ENCODE data around the gene CDH3.

The CDH3 gene

DNA sequence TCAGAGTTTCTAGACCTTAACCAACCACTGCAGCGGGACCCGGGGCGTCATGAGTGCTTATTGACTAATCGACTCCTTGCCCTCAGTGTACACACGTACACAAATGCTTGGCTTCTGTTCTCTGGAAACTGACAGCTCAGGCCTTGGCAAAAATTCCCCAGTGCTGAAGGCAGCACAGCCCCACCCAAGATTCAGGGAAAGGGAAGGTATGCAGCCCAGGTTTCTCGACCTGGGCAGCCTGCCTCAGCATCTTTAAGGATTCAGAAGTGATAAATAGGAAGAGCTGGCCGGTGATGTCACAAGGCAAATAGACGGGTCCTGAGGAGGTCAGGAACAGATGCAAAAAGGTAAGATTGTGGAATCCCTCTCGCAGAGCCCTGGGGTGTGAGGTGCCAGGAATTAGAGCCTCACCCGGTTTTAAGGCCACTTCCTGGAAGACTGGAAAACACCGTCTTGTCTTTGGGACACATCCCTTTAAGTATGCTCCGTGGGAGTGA is 9.0 kb upstream of the CDH3 start:
- Histone ChIP-seq H3K9me3 (ENCODE audit: insufficient read depth, low read depth, low read length) (no peaks in the 10 kb centered on the region), H3K4me3 (ENCODE audit: low read length) (no peak overlapping the region), H3K36me3 (ENCODE audit: insufficient read depth, low read length) (no peaks in the 10 kb centered on the region), H3K4me1 (ENCODE audit: insufficient read depth, low read length) (peaks cover 8% of the 10 kb centered on the region; the same call in 1 of the 2 replicates), H3K27ac (ENCODE audit: low read depth, low read length) (no peak overlapping the region), H3K27me3 (ENCODE audit: insufficient read depth, low read length) (no peaks in the 10 kb centered on the region), H3K9ac (ENCODE audit: low read depth, low read length) (no peak overlapping the region)
- 74% methylated on average over 12 of the region's 12 CpGs for WGBS

DNA sequence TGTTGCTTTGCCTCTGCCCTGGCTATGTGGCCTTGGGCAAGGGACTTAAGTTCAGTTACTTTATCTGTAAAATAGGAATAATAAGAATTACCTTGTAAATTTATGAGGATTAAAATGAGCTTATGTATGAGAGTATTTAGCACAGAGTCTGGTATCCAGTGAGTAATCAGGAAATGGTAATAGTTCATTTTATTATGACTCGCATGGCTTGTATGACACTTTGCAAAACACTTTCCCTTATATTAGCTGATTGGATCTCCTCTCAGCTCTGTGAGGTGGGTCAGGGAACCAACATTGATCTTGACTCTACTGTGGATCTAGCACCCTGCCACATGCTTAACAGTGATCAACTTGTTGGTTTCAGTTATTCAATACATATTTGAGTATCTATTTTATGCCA is 8.3 kb upstream of the CDH3 start:
- H3K27ac ChIP-seq (ENCODE audit: low read depth, low read length): no peak overlapping the region; the same call in 1 of the 2 replicates
- H3K4me1 ChIP-seq (ENCODE audit: insufficient read depth, low read length): peaks cover 8% of the 10 kb centered on the region; the same call in 1 of the 2 replicates
- 100% methylated on average over 1 of the region's 1 CpG for WGBS

DNA sequence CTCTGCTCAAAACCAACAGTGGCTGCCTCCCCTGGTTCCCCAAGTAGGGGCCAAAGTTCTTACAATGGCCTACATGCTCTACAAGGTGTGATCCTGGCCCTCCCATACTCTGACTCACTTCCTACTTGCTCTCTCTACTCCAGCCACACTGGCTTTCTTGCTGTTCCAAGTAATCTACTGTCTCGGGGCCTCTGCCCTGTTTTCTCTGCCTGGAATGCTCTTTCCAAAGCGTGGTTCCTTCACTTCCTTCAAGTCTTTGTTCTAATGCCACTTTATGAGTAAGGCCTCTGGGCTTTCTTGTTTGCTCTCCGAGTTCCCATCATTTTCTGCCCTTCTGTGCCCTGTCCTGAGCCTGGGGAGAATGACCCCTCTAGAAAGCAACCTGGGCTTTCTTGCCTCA is 4.1 kb upstream of the CDH3 start:
- peaks cover 25% of the 10 kb centered on the region for H3K27me3 ChIP-seq (ENCODE audit: insufficient read depth, low read length)
- H3K9ac ChIP-seq (ENCODE audit: low read depth, low read length): no peak overlapping the region
- WGBS: 57% methylated on average over 3 of the region's 3 CpGs
- no peaks in the 10 kb centered on the region for H3K36me3 ChIP-seq (ENCODE audit: insufficient read depth, low read length)
- H3K4me1 ChIP-seq (ENCODE audit: insufficient read depth, low read length): peaks cover 17% of the 10 kb centered on the region; the same call in 1 of the 2 replicates
- no peak overlapping the region for H3K27ac ChIP-seq (ENCODE audit: low read depth, low read length)
- no peaks in the 10 kb centered on the region for H3K9me3 ChIP-seq (ENCODE audit: insufficient read depth, low read depth, low read length)
- H3K4me3 ChIP-seq (ENCODE audit: low read length): no peak overlapping the region

More for the DNA sequence above, 8.3 kb upstream of the CDH3 start:
- no peaks in the 10 kb centered on the region for H3K36me3 ChIP-seq (ENCODE audit: insufficient read depth, low read length)
- H3K9me3 ChIP-seq (ENCODE audit: insufficient read depth, low read depth, low read length): no peaks in the 10 kb centered on the region
- no peak overlapping the region for H3K9ac ChIP-seq (ENCODE audit: low read depth, low read length)
- H3K27me3 ChIP-seq (ENCODE audit: insufficient read depth, low read length): no peaks in the 10 kb centered on the region
- no peak overlapping the region for H3K4me3 ChIP-seq (ENCODE audit: low read length)

DNA sequence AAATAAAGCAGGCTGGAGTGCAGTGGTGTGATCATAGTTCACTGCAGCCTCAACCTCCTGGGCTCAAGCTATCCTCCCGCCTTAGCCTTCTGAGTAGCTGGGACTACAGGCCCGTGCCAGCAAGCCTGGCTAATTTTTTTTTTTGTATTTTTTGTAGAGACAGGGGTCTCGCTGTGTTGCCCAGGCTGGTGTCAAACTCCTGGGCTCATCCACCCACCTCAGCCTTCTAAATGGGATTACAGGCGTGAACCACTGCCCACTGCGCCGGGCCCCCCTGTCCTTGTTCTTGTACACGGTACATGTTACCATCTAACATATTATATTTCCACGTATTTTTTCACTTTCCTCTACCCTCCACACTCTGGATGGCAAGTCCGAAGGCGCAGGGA is 3.1 kb upstream of the CDH3 start:
- WGBS: 69% methylated on average over 10 of the region's 10 CpGs
- no peak overlapping the region for H3K9ac ChIP-seq (ENCODE audit: low read depth, low read length)
- peak overlapping the region; percentile 52 for H3K4me3 ChIP-seq (ENCODE audit: low read length)
- H3K27ac ChIP-seq (ENCODE audit: low read depth, low read length): no peak overlapping the region
- no peaks in the 10 kb centered on the region for H3K9me3 ChIP-seq (ENCODE audit: insufficient read depth, low read depth, low read length)
- peaks cover 25% of the 10 kb centered on the region for H3K27me3 ChIP-seq (ENCODE audit: insufficient read depth, low read length)
- H3K36me3 ChIP-seq (ENCODE audit: insufficient read depth, low read length): no peaks in the 10 kb centered on the region
- H3K4me1 ChIP-seq (ENCODE audit: insufficient read depth, low read length): peaks cover 16% of the 10 kb centered on the region

DNA sequence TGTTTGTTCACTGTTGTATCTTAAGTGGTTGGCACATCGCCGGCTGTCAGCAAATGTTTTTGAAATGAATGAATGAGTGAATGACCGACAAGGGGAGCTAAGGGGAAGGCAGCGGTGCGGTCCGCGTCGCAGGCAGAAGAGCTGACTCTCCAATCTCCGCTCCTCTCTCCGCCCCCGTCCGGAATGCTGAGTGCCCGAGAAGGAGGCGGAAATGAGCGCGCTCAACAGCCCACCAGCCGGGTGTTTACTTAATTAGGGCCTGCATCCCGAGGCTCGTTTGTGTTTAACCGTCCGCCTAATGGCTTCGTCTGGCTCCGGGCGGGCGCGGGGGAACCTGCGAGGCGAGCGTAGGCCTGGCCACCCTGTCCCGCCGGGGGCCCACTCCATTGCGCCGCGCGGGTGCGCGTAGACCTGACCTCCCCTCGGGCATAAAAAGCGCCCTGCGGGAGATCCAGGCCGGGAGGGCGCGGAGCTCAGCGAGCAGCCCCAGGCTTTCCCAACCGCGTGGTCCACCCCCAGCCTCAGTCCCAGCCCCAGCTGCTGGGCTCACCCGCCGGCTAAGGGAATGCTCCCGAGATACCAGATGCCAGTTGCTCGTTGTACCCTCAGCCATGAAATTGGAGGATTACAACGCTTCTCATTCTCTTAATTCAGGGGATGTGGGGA is 2.5 kb upstream of the CDH3 start:
- Histone ChIP-seq H3K27me3 (ENCODE audit: insufficient read depth, low read length) (peaks cover 25% of the 10 kb centered on the region), H3K9me3 (ENCODE audit: insufficient read depth, low read depth, low read length) (no peaks in the 10 kb centered on the region), H3K36me3 (ENCODE audit: insufficient read depth, low read length) (no peaks in the 10 kb centered on the region), H3K4me1 (ENCODE audit: insufficient read depth, low read length) (peaks cover 21% of the 10 kb centered on the region), H3K27ac (ENCODE audit: low read depth, low read length) (peak overlapping the region; percentile 59), H3K9ac (ENCODE audit: low read depth, low read length) (peak overlapping the region; percentile 71), H3K4me3 (ENCODE audit: low read length) (peak overlapping the region; percentile 52)
- 2% methylated on average over 51 of the region's 51 CpGs for WGBS

DNA sequence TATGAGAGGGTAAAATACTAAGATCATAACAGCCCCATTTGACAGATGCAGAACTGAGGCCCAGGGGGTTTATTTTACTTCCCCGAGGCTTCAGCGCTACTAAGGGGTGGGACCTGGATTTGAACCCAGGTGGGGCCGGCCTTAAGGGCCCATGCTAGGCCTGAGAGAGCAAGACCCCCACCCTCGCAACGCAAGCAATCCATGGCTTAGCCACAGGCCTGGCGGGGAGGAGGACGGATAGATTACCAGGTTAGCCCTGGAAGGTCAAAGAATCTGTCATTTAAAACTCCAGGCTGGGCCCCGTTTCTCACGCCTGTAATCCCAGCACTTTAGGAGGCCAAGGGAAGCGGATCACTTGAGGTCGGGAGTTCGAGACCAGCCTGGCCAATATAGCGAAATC is 1.9 kb upstream of the CDH3 start:
- peaks cover 25% of the 10 kb centered on the region for H3K4me1 ChIP-seq (ENCODE audit: insufficient read depth, low read length)
- H3K27me3 ChIP-seq (ENCODE audit: insufficient read depth, low read length): peaks cover 25% of the 10 kb centered on the region
- H3K9ac ChIP-seq (ENCODE audit: low read depth, low read length): no peak overlapping the region
- WGBS: 82% methylated on average over 13 of the region's 13 CpGs
- peaks cover 4% of the 10 kb centered on the region; the same call in 1 of the 2 replicates for H3K36me3 ChIP-seq (ENCODE audit: insufficient read depth, low read length)
- peak overlapping the region; percentile 52; the same call in 1 of the 2 replicates for H3K4me3 ChIP-seq (ENCODE audit: low read length)
- no peaks in the 10 kb centered on the region for H3K9me3 ChIP-seq (ENCODE audit: insufficient read depth, low read depth, low read length)
- H3K27ac ChIP-seq (ENCODE audit: low read depth, low read length): no peak overlapping the region

DNA sequence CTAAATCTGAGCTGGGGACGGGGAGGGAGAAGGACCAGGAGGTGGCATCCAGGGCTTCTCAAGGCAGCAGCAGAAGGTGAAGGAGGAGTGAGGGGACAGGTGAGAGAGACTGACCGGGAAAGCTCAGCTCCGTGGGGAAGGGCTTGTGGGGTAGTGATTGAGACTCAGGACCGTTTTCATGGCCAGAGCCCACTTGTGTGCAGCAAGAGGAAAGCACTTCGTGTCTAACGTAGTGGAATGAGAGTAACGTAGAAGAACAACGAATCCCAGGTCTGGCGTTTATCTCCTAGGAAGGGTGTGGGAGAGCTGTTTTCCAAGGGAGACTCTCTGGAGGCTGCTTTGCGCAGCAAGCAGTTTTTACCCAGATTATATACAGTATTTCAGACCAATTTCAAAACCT is 1.3 kb upstream of the CDH3 start:
- peak overlapping the region; percentile 82 for H3K4me3 ChIP-seq (ENCODE audit: low read length)
- no peak overlapping the region for H3K27ac ChIP-seq (ENCODE audit: low read depth, low read length)

DNA sequence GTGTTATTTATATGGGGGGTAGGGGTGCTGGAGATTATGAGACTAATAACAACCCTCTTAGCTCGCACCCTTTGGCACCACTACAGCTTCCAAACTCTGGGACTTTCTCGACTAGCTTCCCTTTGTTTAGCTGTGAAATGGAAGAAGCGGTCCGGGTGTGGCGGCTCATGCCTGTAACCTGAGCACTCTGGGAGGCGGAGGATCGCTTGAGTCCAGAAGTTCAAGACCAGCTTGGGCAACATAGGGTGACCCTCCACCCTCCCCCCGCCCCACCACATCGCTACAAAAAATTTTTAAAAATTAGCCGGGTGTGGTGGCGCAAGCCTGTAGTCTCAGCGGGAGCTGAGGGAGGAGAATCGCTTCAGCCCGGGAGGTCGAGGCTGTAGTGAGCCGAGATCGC is 814 bp upstream of the CDH3 start:
- Histone ChIP-seq H3K27me3 (ENCODE audit: insufficient read depth, low read length) (peaks cover 25% of the 10 kb centered on the region), H3K36me3 (ENCODE audit: insufficient read depth, low read length) (peaks cover 7% of the 10 kb centered on the region; the same call in 1 of the 2 replicates), H3K4me1 (ENCODE audit: insufficient read depth, low read length) (peaks cover 25% of the 10 kb centered on the region), H3K4me3 (ENCODE audit: low read length) (peak overlapping the region; percentile 82), H3K27ac (ENCODE audit: low read depth, low read length) (no peak overlapping the region), H3K9ac (ENCODE audit: low read depth, low read length) (peak overlapping the region; percentile 87; the same call in 1 of the 2 replicates), H3K9me3 (ENCODE audit: insufficient read depth, low read depth, low read length) (no peaks in the 10 kb centered on the region)
- WGBS: 8% methylated on average over 15 of the region's 17 CpGs

More for the DNA sequence above, 1.3 kb upstream of the CDH3 start:
- Histone ChIP-seq H3K4me1 (ENCODE audit: insufficient read depth, low read length) (peaks cover 25% of the 10 kb centered on the region), H3K9me3 (ENCODE audit: insufficient read depth, low read depth, low read length) (no peaks in the 10 kb centered on the region), H3K9ac (ENCODE audit: low read depth, low read length) (no peak overlapping the region), H3K36me3 (ENCODE audit: insufficient read depth, low read length) (peaks cover 4% of the 10 kb centered on the region; the same call in 1 of the 2 replicates), H3K27me3 (ENCODE audit: insufficient read depth, low read length) (peaks cover 25% of the 10 kb centered on the region)
- 58% methylated on average over 9 of the region's 10 CpGs for WGBS

DNA sequence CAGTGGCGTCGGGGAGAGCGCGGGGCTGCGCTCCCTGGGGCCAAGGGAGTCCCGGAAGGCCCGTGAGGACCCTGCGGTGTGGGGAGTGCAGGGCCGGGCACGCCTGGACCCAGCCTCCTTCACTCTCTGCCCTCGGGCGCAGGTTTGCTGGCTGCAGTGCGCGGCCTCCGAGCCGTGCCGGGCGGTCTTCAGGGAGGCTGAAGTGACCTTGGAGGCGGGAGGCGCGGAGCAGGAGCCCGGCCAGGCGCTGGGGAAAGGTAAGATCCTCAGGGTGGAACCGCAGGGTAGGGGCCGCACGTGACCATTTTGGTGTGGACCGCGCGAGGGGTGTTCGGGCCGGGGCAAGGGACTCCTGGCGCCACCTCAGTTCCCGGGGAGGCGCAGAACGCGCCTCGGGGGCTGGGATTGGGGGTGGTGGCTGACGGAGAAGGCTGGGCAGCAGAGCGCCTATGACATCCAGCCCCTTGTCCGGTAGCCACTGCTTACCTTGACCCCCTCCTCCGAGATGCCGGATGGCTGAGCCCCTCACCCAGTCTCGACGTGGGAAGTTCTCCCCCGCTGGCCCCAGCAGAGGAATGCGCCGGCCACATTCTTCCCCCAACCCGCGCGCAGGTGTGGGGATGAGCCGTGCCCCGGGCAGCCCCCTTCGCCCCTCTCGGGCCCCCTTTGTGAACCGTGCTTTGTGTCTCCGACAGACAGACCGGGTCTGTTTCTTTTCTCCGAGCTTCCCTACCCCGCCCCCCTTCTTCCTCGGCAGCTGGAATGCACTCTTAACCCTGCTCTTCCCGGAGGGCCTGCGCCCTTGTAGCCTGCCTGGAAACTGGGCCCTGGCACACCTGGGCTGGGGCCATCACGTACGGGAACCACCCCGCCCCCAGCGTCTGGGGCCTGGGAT is 631 bp downstream of the CDH3 start:
- Histone ChIP-seq H3K27ac (ENCODE audit: low read depth, low read length) (peak overlapping the region; percentile 82), H3K4me1 (ENCODE audit: insufficient read depth, low read length) (peaks cover 25% of the 10 kb centered on the region), H3K36me3 (ENCODE audit: insufficient read depth, low read length) (peaks cover 9% of the 10 kb centered on the region; the same call in 1 of the 2 replicates), H3K9ac (ENCODE audit: low read depth, low read length) (peak overlapping the region; percentile 87), H3K9me3 (ENCODE audit: insufficient read depth, low read depth, low read length) (no peaks in the 10 kb centered on the region), H3K4me3 (ENCODE audit: low read length) (peak overlapping the region; percentile 82), H3K27me3 (ENCODE audit: insufficient read depth, low read length) (peaks cover 25% of the 10 kb centered on the region)
- WGBS: under 1% methylated on average over 66 of the region's 66 CpGs

DNA sequence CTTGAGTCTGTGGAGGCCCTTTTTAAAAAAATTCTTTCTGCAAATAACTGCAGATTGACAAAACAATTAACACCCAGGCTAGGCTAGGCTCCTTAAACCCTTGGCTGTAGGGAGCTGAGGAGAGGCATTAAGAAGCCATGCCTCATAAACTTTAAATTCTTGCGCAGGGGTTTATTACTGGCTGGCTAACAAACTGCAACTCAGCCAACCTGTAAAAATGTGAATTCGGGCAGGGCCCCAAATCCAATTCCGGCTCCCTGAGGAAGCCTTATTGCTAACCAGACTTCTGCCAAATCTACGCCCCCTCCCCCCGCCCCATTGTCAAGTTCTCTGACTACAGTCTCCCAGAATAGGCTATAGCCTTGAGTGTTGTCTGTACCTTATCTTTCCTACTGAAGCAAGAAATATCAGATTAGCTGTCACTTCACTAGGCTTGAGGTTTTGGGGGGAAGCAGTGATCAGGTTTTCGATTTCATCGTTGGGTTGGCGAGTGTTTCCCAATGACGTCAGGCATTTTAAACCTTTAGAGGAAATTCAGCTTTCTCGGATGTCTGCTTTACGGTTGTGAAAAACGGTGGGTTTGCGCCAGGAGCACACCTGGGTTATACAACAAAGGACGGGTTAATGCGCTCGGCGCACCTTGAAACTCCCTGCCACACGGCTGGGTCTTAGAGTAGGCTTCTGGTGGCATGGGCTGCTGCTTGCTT is 2.0 kb downstream of the CDH3 start:
- 77% methylated on average over 17 of the region's 18 CpGs for WGBS
- no peak overlapping the region; the same call in 1 of the 2 replicates for H3K9ac ChIP-seq (ENCODE audit: low read depth, low read length)
- no peak overlapping the region for H3K27ac ChIP-seq (ENCODE audit: low read depth, low read length)
- peaks cover 25% of the 10 kb centered on the region for H3K27me3 ChIP-seq (ENCODE audit: insufficient read depth, low read length)
- peaks cover 9% of the 10 kb centered on the region; the same call in 1 of the 2 replicates for H3K36me3 ChIP-seq (ENCODE audit: insufficient read depth, low read length)
- H3K4me3 ChIP-seq (ENCODE audit: low read length): peak overlapping the region; percentile 82
- no peaks in the 10 kb centered on the region for H3K9me3 ChIP-seq (ENCODE audit: insufficient read depth, low read depth, low read length)
- peaks cover 25% of the 10 kb centered on the region for H3K4me1 ChIP-seq (ENCODE audit: insufficient read depth, low read length)
